ENCODE results near the gene LYSMD1.

The LYSMD1 gene

GRCh38 chr1:151175041-151175741 is 9.5 kb upstream of the LYSMD1 start:
- no peak overlapping the region for H3K4me2 ChIP-seq (ENCODE audit: low read depth, low read length, poor library complexity, severe bottlenecking)
- H3K27me3 ChIP-seq (ENCODE audit: insufficient read depth, low read length, poor library complexity, severe bottlenecking) = no peaks in the 10 kb centered on the region
- H3K4me3 ChIP-seq (ENCODE audit: low read length, poor library complexity, severe bottlenecking) = no peak overlapping the region
- no peaks in the 10 kb centered on the region for H3K79me2 ChIP-seq (ENCODE audit: insufficient read depth, low read length)
- H2AFZ ChIP-seq (ENCODE audit: low read length) = no peak overlapping the region
- TF ChIP-seq CTCF (conservative IDR thresholded peaks at IDR 0.05; ENCODE audit: low read length) = no peak
- peaks cover 47% of the 10 kb centered on the region; the same call in 1 of the 2 replicates for H3K36me3 ChIP-seq (ENCODE audit: insufficient read depth, low read length)
- no peaks in the 10 kb centered on the region for H3K9me2 ChIP-seq (replicated peaks; ENCODE audit: low read depth, low read length)
- H4K20me1 ChIP-seq (ENCODE audit: insufficient read depth, low read length, poor library complexity, severe bottlenecking) = no peaks in the 10 kb centered on the region
- no peaks in the 10 kb centered on the region for H3F3A ChIP-seq (ENCODE audit: low read depth)
- H3K4me1 ChIP-seq (ENCODE audit: insufficient read depth, low read length, poor library complexity, severe bottlenecking) = no peaks in the 10 kb centered on the region
- H3K9ac ChIP-seq (ENCODE audit: low read depth, low read length, poor library complexity, severe bottlenecking) = no peak overlapping the region
- H3K9me3 ChIP-seq (ENCODE audit: insufficient read depth, low read depth, low read length) = no peaks in the 10 kb centered on the region

DNA sequence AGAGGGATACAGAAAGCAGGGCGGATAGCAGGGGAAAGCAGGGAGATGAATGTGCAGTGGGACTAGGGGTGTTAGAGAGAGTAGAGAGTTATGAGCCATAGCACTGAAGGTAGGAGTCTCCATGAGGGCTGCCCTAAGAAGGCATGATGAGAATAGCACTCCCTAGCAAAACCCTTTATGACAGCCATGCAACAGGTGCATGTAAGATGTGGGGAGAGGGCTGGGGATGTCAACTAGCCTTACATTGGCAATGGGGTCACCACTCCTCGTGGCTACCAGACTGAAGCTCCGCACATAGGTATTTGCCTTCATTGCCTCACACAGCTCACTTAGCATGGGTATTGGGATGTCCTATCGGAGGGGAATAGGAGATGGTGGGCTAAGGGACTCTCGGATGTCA is 5.5 kb upstream of the LYSMD1 start:
- H3K4me2 ChIP-seq (ENCODE audit: low read depth, low read length, poor library complexity, severe bottlenecking) = no peak overlapping the region
- no peak overlapping the region for H2AFZ ChIP-seq (ENCODE audit: low read length)
- H3K4me3 ChIP-seq (ENCODE audit: low read length, poor library complexity, severe bottlenecking) = no peak overlapping the region
- no peaks in the 10 kb centered on the region for H3F3A ChIP-seq (ENCODE audit: low read depth)
- H3K79me2 ChIP-seq (ENCODE audit: insufficient read depth, low read length) = peaks cover 20% of the 10 kb centered on the region
- H3K9me3 ChIP-seq (ENCODE audit: insufficient read depth, low read depth, low read length) = no peaks in the 10 kb centered on the region
- peaks cover 9% of the 10 kb centered on the region for H3K4me1 ChIP-seq (ENCODE audit: insufficient read depth, low read length, poor library complexity, severe bottlenecking)
- no peak overlapping the region for H3K9ac ChIP-seq (ENCODE audit: low read depth, low read length, poor library complexity, severe bottlenecking)
- no peaks in the 10 kb centered on the region for H3K27me3 ChIP-seq (ENCODE audit: insufficient read depth, low read length, poor library complexity, severe bottlenecking)
- no peaks in the 10 kb centered on the region for H4K20me1 ChIP-seq (ENCODE audit: insufficient read depth, low read length, poor library complexity, severe bottlenecking)
- no peaks in the 10 kb centered on the region for H3K9me2 ChIP-seq (replicated peaks; ENCODE audit: low read depth, low read length)
- TF ChIP-seq CTCF (conservative IDR thresholded peaks at IDR 0.05; ENCODE audit: low read length) (no peak), EZH2phosphoT487 (IDR thresholded peaks at IDR 0.05; ENCODE audit: borderline replicate concordance) (no peak)
- H3K36me3 ChIP-seq (ENCODE audit: insufficient read depth, low read length) = peaks cover 25% of the 10 kb centered on the region; the same call in 1 of the 2 replicates

- TF ChIP-seq EZH2phosphoT487 (IDR thresholded peaks at IDR 0.05; ENCODE audit: borderline replicate concordance) (no peak), CTCF (conservative IDR thresholded peaks at IDR 0.05; ENCODE audit: low read length) (no peak)
- peak overlapping the region; percentile 98 for H3K4me2 ChIP-seq (ENCODE audit: low read depth, low read length, poor library complexity, severe bottlenecking)
- H3K4me3 ChIP-seq (ENCODE audit: low read length, poor library complexity, severe bottlenecking) = peak overlapping the region; percentile 93
- H3K9ac ChIP-seq (ENCODE audit: low read depth, low read length, poor library complexity, severe bottlenecking) = peak overlapping the region; percentile 84
- H3K79me2 ChIP-seq (ENCODE audit: insufficient read depth, low read length) = peaks cover 39% of the 10 kb centered on the region
- H3K4me1 ChIP-seq (ENCODE audit: insufficient read depth, low read length, poor library complexity, severe bottlenecking) = peaks cover 21% of the 10 kb centered on the region
- H3K27me3 ChIP-seq (ENCODE audit: insufficient read depth, low read length, poor library complexity, severe bottlenecking) = no peaks in the 10 kb centered on the region
- H3K9me3 ChIP-seq (ENCODE audit: insufficient read depth, low read depth, low read length) = no peaks in the 10 kb centered on the region
- peaks cover 5% of the 10 kb centered on the region; the same call in 1 of the 2 replicates for H3K36me3 ChIP-seq (ENCODE audit: insufficient read depth, low read length)
- no peak overlapping the region for H2AFZ ChIP-seq (ENCODE audit: low read length)
- no peaks in the 10 kb centered on the region for H3K9me2 ChIP-seq (replicated peaks; ENCODE audit: low read depth, low read length)
- no peaks in the 10 kb centered on the region for H3F3A ChIP-seq (ENCODE audit: low read depth)
- no peaks in the 10 kb centered on the region for H4K20me1 ChIP-seq (ENCODE audit: insufficient read depth, low read length, poor library complexity, severe bottlenecking)
These were observed 1.4 kb upstream of the LYSMD1 start for GRCh38 chr1:151167116-151167515.
